ENCODE results near the gene IGSF8.

Gene IGSF8

GRCh38 chr1:160097911-160098851, at the start of gene IGSF8 (continued):
- TF ChIP-seq ZBTB20 (tag by site-specific recombination; IDR thresholded peaks at IDR 0.05) (no peak), BCL11B (tag by site-specific recombination; IDR thresholded peaks at IDR 0.05; ENCODE audit: low read depth) (no peak), ZSCAN4 (tag by site-specific recombination; IDR thresholded peaks at IDR 0.05) (no peak), ZIC2 (tag by site-specific recombination; IDR thresholded peaks at IDR 0.05) (0 out of 2 replicates have a peak, but pooled peaks have one; percentile 6), TSHZ1 (tag by site-specific recombination; IDR thresholded peaks at IDR 0.05; ENCODE audit: borderline replicate concordance) (no peak), ZSCAN23 (tag by site-specific recombination; IDR thresholded peaks at IDR 0.05) (no peak), ZNF266 (tag by site-specific recombination; IDR thresholded peaks at IDR 0.05; ENCODE audit: low read depth) (no peak), ZNF561 (tag by site-specific recombination; IDR thresholded peaks at IDR 0.05; ENCODE audit: borderline replicate concordance) (no peak), PRDM6 (tag by site-specific recombination; IDR thresholded peaks at IDR 0.05) (no peak), ZNF280D (tag by site-specific recombination; IDR thresholded peaks at IDR 0.05) (no peak), ZNF596 (tag by site-specific recombination; IDR thresholded peaks at IDR 0.05) (no peak), MEIS1 (CRISPR knock-in tag; IDR thresholded peaks at IDR 0.05; ENCODE audit: borderline replicate concordance) (no peak), ZNF837 (tag by site-specific recombination; IDR thresholded peaks at IDR 0.05) (no peak), ZNF433 (tag by site-specific recombination; IDR thresholded peaks at IDR 0.05; ENCODE audit: low read depth) (no peak), ZNF692 (tag by site-specific recombination; IDR thresholded peaks at IDR 0.05) (no peak), EGR2 (tag by site-specific recombination; IDR thresholded peaks at IDR 0.05; ENCODE audit: low read depth) (peak; percentile 55), YY1 (tag by site-specific recombination; IDR thresholded peaks at IDR 0.05) (no peak), ZBTB26 (tag by site-specific recombination; optimal IDR thresholded peaks at IDR 0.05) (peak; percentile 32), ZNF704 (tag by site-specific recombination; IDR thresholded peaks at IDR 0.05) (no peak), ZNF146 (tag by site-specific recombination; IDR thresholded peaks at IDR 0.05) (no peak), GLI2 (tag by site-specific recombination; IDR thresholded peaks at IDR 0.05; ENCODE audit: borderline replicate concordance, low read depth) (no peak), ZNF202 (tag by site-specific recombination; IDR thresholded peaks at IDR 0.05; ENCODE audit: borderline replicate concordance) (no peak), ZNF677 (tag by site-specific recombination; IDR thresholded peaks at IDR 0.05) (no peak), ZNF623 (tag by site-specific recombination; IDR thresholded peaks at IDR 0.05) (no peak), OVOL3 (tag by site-specific recombination; IDR thresholded peaks at IDR 0.05) (no peak)
